ENCODE measurements around the gene MORF4L1. TPM values are rescaled to one million over a fixed set of nuclear protein-coding genes. Genes with fewer than 3 reads are reported as not detected.

MORF4L1 gene
- total and polyA plus RNA-seq, 2 experiments from 2014 or later: 520 to 571 TPM

DNA sequence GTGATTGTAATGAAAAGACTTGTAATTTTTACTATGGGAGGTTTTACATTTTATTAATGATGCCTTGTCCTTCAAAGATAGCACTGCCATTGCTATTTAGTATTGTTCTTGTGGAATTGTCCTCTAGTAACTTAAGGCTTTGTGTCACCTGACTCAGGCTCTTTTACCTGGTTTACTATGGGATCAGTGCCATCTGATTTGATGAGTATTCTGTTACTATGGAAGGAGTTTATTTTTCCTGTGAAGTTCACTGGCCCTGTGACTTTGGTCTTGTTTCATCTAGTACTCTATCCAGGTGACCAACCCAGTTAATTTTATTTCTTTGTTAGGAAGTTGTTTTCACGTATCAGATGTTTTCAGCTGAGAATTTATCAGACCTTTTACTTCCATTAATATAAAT lies 9.0 kb downstream of the MORF4L1 start:
- peaks cover 74% of the 10 kb centered on the region for H3K36me3 Mint-ChIP-seq (ENCODE audit: low read depth)
- no peak overlapping the region for H3K27ac ChIP-seq (ENCODE audit: low read depth)
- no peak overlapping the region for H3K4me3 Mint-ChIP-seq
- H4K20me1 ChIP-seq (replicated peaks; ENCODE audit: insufficient read depth): peaks cover 84% of the 10 kb centered on the region
- H3F3A ChIP-seq (replicated peaks; ENCODE audit: low read depth): peaks cover 8% of the 10 kb centered on the region; the same call in 1 of the 2 replicates
- H3K4me1 Mint-ChIP-seq: peaks cover 17% of the 10 kb centered on the region
- H2AFZ ChIP-seq: no peak overlapping the region
- no peak for ATAC-seq
- no peak overlapping the region for H3K27ac Mint-ChIP-seq
- no peak for TF ChIP-seq JUNB (IDR thresholded peaks at IDR 0.05; ENCODE audit: unreplicated experiment)
- TF ChIP-seq, protein P1, sequence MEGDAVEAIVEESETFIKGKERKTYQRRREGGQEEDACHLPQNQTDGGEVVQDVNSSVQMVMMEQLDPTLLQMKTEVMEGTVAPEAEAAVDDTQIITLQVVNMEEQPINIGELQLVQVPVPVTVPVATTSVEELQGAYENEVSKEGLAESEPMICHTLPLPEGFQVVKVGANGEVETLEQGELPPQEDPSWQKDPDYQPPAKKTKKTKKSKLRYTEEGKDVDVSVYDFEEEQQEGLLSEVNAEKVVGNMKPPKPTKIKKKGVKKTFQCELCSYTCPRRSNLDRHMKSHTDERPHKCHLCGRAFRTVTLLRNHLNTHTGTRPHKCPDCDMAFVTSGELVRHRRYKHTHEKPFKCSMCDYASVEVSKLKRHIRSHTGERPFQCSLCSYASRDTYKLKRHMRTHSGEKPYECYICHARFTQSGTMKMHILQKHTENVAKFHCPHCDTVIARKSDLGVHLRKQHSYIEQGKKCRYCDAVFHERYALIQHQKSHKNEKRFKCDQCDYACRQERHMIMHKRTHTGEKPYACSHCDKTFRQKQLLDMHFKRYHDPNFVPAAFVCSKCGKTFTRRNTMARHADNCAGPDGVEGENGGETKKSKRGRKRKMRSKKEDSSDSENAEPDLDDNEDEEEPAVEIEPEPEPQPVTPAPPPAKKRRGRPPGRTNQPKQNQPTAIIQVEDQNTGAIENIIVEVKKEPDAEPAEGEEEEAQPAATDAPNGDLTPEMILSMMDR (conservative IDR thresholded peaks at IDR 0.05; ENCODE audit: low read depth in 2 of 2): no peak
- TF ChIP-seq CREB1 (CRISPR knock-in tag; IDR thresholded peaks at IDR 0.05; ENCODE audit: low read depth): no peak
- no peak for TF ChIP-seq STAT1 (IDR thresholded peaks at IDR 0.05; ENCODE audit: unreplicated experiment)
- no peak for TF ChIP-seq EZH2 (IDR thresholded peaks at IDR 0.05; ENCODE audit: low read depth, unreplicated experiment)
- no peak for TF ChIP-seq EZH2phosphoT487 (IDR thresholded peaks at IDR 0.05; ENCODE audit: unreplicated experiment)
- no peak for TF ChIP-seq ZNF114 (CRISPR knock-in tag; IDR thresholded peaks at IDR 0.05)
- TF ChIP-seq, protein P2, sequence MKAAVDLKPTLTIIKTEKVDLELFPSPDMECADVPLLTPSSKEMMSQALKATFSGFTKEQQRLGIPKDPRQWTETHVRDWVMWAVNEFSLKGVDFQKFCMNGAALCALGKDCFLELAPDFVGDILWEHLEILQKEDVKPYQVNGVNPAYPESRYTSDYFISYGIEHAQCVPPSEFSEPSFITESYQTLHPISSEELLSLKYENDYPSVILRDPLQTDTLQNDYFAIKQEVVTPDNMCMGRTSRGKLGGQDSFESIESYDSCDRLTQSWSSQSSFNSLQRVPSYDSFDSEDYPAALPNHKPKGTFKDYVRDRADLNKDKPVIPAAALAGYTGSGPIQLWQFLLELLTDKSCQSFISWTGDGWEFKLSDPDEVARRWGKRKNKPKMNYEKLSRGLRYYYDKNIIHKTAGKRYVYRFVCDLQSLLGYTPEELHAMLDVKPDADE (IDR thresholded peaks at IDR 0.05): no peak
- no peak for TF ChIP-seq POLR2AphosphoS5 (IDR thresholded peaks at IDR 0.05; ENCODE audit: low read depth)
- TF ChIP-seq NANOG (IDR thresholded peaks at IDR 0.05; ENCODE audit: borderline replicate concordance): no peak
- no peak for TF ChIP-seq ZNF331 (CRISPR knock-in tag; IDR thresholded peaks at IDR 0.05; ENCODE audit: low read depth)
- TF ChIP-seq, protein P3, sequence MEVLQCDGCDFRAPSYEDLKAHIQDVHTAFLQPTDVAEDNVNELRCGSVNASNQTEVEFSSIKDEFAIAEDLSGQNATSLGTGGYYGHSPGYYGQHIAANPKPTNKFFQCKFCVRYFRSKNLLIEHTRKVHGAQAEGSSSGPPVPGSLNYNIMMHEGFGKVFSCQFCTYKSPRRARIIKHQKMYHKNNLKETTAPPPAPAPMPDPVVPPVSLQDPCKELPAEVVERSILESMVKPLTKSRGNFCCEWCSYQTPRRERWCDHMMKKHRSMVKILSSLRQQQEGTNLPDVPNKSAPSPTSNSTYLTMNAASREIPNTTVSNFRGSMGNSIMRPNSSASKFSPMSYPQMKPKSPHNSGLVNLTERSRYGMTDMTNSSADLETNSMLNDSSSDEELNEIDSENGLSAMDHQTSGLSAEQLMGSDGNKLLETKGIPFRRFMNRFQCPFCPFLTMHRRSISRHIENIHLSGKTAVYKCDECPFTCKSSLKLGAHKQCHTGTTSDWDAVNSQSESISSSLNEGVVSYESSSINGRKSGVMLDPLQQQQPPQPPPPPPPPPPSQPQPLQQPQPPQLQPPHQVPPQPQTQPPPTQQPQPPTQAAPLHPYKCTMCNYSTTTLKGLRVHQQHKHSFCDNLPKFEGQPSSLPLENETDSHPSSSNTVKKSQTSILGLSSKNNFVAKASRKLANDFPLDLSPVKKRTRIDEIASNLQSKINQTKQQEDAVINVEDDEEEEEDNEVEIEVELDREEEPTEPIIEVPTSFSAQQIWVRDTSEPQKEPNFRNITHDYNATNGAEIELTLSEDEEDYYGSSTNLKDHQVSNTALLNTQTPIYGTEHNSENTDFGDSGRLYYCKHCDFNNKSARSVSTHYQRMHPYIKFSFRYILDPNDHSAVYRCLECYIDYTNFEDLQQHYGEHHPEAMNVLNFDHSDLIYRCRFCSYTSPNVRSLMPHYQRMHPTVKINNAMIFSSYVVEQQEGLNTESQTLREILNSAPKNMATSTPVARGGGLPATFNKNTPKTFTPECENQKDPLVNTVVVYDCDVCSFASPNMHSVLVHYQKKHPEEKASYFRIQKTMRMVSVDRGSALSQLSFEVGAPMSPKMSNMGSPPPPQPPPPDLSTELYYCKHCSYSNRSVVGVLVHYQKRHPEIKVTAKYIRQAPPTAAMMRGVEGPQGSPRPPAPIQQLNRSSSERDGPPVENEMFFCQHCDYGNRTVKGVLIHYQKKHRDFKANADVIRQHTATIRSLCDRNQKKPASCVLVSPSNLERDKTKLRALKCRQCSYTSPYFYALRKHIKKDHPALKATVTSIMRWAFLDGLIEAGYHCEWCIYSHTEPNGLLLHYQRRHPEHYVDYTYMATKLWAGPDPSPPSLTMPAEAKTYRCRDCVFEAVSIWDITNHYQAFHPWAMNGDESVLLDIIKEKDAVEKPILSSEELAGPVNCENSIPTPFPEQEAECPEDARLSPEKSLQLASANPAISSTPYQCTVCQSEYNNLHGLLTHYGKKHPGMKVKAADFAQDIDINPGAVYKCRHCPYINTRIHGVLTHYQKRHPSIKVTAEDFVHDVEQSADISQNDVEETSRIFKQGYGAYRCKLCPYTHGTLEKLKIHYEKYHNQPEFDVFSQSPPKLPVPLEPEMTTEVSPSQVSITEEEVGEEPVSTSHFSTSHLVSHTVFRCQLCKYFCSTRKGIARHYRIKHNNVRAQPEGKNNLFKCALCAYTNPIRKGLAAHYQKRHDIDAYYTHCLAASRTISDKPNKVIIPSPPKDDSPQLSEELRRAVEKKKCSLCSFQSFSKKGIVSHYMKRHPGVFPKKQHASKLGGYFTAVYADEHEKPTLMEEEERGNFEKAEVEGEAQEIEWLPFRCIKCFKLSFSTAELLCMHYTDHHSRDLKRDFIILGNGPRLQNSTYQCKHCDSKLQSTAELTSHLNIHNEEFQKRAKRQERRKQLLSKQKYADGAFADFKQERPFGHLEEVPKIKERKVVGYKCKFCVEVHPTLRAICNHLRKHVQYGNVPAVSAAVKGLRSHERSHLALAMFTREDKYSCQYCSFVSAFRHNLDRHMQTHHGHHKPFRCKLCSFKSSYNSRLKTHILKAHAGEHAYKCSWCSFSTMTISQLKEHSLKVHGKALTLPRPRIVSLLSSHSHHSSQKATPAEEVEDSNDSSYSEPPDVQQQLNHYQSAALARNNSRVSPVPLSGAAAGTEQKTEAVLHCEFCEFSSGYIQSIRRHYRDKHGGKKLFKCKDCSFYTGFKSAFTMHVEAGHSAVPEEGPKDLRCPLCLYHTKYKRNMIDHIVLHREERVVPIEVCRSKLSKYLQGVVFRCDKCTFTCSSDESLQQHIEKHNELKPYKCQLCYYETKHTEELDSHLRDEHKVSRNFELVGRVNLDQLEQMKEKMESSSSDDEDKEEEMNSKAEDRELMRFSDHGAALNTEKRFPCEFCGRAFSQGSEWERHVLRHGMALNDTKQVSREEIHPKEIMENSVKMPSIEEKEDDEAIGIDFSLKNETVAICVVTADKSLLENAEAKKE (CRISPR knock-in tag; IDR thresholded peaks at IDR 0.05): no peak
- TF ChIP-seq, protein P4, sequence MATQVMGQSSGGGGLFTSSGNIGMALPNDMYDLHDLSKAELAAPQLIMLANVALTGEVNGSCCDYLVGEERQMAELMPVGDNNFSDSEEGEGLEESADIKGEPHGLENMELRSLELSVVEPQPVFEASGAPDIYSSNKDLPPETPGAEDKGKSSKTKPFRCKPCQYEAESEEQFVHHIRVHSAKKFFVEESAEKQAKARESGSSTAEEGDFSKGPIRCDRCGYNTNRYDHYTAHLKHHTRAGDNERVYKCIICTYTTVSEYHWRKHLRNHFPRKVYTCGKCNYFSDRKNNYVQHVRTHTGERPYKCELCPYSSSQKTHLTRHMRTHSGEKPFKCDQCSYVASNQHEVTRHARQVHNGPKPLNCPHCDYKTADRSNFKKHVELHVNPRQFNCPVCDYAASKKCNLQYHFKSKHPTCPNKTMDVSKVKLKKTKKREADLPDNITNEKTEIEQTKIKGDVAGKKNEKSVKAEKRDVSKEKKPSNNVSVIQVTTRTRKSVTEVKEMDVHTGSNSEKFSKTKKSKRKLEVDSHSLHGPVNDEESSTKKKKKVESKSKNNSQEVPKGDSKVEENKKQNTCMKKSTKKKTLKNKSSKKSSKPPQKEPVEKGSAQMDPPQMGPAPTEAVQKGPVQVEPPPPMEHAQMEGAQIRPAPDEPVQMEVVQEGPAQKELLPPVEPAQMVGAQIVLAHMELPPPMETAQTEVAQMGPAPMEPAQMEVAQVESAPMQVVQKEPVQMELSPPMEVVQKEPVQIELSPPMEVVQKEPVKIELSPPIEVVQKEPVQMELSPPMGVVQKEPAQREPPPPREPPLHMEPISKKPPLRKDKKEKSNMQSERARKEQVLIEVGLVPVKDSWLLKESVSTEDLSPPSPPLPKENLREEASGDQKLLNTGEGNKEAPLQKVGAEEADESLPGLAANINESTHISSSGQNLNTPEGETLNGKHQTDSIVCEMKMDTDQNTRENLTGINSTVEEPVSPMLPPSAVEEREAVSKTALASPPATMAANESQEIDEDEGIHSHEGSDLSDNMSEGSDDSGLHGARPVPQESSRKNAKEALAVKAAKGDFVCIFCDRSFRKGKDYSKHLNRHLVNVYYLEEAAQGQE (IDR thresholded peaks at IDR 0.05; ENCODE audit: unreplicated experiment): no peak
- no peaks in the 10 kb centered on the region for H3K9me3 Mint-ChIP-seq
- no peak for DNase-seq (ENCODE audit: low spot score)
- no peak overlapping the region for H3K4me2 ChIP-seq
- no peak overlapping the region for H3K4me3 ChIP-seq
- no peaks in the 10 kb centered on the region for H3K9me2 ChIP-seq (ENCODE audit: insufficient read depth)
- peaks cover under 1% of the 10 kb centered on the region for H3K27me3 Mint-ChIP-seq (ENCODE audit: insufficient read depth, low read depth, poor library complexity)
- H3K27me3 ChIP-seq (ENCODE audit: insufficient read depth): no peaks in the 10 kb centered on the region
- peaks cover 21% of the 10 kb centered on the region for H3K4me1 ChIP-seq (ENCODE audit: insufficient read depth)
- peaks cover 100% of the 10 kb centered on the region for H3K79me2 ChIP-seq (replicated peaks; ENCODE audit: insufficient read depth)
- peaks cover 45% of the 10 kb centered on the region for H3K36me3 ChIP-seq (ENCODE audit: insufficient read depth)

Measured in GM23338 (cell line).